GM21737 (cell line): ENCODE results near the gene NCBP1.
A peak's percentile ranks its signal among the peaks of the same experiment; 100 is the strongest.
"Not testable (repeated sequence)": the region's sequence is repeated elsewhere in the genome, so short reads cannot be mapped to it uniquely, and the experiment has no call there.

Source experiments
- ATAC-seq: cut with Tn5 transposase; IDR thresholded peaks from one replicate; pipeline ENCODE4 v1.9.1; 2021; ENCODE audit warnings: mild to moderate bottlenecking, moderate library complexity; ENCODE audit not compliant: unreplicated experiment

NCBP1 gene

GRCh38 chr9:97622483-97622882 is 11.1 kb upstream of the NCBP1 start:
- ATAC-seq: not testable (repeated sequence)

GRCh38 chr9:97623946-97624345 is 9.7 kb upstream of the NCBP1 start:
- ATAC-seq: no peak

GRCh38 chr9:97625620-97626019 is 8.0 kb upstream of the NCBP1 start:
- no peak for ATAC-seq

DNA sequence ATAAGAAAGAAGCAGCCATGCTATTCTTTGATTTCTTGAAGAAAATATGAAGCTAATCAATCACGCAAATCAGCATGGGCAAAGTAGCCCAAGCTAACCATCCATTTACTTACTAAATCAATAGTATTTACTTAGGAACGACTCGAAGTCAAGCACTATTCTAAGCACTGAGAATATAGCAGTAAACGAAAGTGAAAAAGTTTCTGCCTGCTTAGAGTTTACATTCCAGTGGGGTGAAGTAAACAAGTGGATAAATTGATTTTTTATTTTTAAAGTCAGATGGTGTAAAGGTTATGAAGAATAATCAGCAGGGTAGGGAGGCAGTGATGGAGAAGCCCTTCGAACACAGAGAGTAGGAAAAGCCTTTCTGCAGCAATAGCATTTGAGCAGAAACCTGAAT is 6.0 kb upstream of the NCBP1 start:
- ATAC-seq: no peak

GRCh38 chr9:97628668-97629067 is 5.0 kb upstream of the NCBP1 start:
- no peak for ATAC-seq

GRCh38 chr9:97629156-97629555 is 4.5 kb upstream of the NCBP1 start:
- ATAC-seq: no peak

GRCh38 chr9:97630591-97630990 is 3.0 kb upstream of the NCBP1 start:
- no peak for ATAC-seq

DNA sequence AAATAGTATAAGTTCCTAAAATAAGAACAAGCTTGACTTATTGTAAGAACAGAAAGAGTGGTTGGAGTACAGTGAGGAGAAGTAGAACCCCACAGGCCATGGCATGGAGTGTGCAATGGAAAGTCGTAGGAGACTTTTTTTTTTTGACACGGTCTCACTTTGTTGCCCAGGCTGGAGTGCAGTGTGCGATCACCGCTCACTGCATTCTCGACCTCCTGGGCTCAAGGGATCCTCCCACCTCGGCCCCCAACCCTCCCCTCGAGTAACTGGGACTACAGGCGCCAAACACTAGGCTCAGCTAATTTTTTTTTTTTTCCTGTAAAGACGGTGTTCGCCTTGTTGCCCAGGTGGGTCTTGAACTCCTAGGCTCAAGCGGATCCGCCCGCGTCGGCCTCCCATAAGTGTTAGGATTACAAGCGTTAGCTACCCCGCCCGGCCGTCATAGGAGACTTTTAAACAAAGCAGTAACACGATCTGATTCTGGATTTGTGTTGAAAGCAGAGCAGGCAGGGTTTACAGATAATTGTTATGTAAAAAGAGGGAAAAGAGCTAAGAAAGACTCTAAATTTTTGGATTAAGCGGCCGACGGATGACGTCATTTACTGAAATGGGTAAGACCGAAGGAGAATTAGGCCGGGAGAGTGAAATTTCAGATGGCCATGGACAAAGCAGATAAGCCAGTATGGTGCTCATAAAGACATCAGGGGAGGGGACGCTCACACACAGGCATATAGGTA is 1.2 kb upstream of the NCBP1 start:
- ATAC-seq: peak; percentile 2

- peak; percentile 0 for ATAC-seq
Observed at GRCh38 chr9:97633859-97634490, 354 bp downstream of the NCBP1 start.

- ATAC-seq: no peak
Observed at GRCh38 chr9:97635026-97635425, 1.4 kb downstream of the NCBP1 start.

GRCh38 chr9:97636903-97637302 is 3.3 kb downstream of the NCBP1 start:
- ATAC-seq: no peak

GRCh38 chr9:97638666-97639065 is 5.0 kb downstream of the NCBP1 start:
- no peak for ATAC-seq

- ATAC-seq: no peak
Observed at GRCh38 chr9:97640325-97640724, 6.7 kb downstream of the NCBP1 start.

DNA sequence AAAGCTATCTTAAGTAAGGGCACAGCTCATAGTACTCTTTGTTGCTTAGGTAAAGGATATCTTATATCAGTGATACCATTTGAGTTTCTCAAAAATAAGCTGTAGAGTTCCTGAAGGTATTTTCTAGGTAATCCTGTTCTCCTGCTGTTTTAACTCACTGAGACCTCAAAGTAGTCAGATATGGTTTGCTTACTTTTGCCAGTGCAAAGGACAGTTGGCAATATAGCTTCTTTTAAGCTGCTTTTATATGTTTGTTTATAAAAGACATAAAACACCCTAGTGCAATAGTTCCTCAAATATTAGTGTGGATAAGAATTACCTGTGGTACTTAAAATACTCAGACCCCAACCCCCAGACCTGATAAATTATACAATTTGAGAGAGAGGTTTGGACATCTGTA is 12.1 kb downstream of the NCBP1 start:
- no peak for ATAC-seq

DNA sequence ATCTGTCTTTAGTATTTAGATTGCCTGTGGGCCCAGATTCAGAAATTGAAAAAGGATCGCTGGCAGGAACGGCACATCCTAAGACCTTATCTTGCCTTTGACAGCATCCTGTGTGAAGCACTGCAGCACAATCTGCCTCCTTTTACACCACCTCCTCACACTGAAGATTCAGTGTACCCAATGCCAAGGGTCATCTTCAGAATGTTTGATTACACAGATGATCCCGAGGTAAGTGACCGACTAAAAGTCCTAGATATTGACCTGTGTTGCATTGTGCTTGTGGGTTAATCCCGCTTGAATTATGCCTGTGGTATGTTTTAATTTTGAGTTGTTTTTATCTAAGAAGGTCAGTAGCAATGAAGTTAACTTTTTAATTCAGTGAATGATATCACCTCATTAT is 14.4 kb downstream of the NCBP1 start:
- ATAC-seq: no peak

DNA sequence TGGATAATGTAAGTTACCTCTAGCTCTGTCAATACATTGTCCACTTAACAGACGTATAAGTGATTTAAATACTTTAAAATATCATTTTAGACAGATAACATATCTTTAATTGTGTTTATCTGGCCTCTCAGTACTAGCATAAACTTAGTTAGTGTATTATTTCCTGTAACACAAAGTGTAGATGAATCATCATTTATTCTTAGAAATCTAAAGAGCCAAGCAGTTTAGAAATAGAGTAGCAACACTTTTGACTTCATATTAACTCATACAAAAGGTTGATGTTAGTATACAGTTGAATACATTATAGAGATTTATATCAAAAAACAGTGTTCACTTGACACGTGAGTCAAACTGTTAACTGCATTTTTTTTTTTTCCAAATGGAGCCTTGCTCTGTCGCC is 18.0 kb downstream of the NCBP1 start:
- no peak for ATAC-seq

- ATAC-seq: no peak
Observed at GRCh38 chr9:97658707-97659106, 25.1 kb downstream of the NCBP1 start.

DNA sequence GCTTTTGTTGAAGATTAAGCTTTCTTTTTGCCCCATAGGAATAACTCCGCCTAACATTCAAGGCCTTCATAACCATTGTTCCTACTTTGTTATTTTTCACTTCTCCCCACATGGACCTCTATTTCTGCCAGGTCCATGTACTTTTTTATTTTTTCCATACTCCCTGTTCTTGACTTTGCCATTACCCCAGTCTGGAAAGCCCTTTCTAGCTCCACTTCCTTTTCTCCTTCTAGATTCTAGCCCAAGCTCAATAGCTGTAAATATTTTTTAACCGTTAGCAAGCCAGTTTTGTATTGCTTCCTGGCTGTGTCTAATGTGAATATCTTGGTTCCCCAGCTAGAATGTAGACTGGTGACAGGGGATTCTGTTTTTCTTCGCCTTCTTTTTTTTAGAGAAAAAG is 26.1 kb downstream of the NCBP1 start:
- ATAC-seq: no peak

DNA sequence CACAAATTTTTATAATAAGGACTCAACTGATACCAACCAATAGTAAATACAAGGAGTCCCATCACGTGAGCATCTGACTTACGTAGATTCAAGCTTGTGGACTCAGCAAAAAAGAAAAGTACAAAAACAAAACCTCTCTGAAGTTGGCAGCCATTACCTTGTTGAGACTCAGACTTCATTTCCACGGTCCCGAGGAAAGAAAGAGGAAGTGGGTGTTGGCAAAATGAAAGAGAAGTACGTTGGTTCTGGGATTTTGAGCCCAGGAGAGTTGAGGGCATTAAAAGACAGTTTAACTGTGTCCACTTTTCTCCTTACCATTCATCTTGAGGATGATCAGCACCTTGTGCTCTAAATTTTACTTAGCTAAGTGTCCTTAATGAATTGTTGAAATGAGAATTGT is 26.7 kb downstream of the NCBP1 start:
- no peak for ATAC-seq

GRCh38 chr9:97660847-97661246 is 27.2 kb downstream of the NCBP1 start:
- no peak for ATAC-seq

DNA sequence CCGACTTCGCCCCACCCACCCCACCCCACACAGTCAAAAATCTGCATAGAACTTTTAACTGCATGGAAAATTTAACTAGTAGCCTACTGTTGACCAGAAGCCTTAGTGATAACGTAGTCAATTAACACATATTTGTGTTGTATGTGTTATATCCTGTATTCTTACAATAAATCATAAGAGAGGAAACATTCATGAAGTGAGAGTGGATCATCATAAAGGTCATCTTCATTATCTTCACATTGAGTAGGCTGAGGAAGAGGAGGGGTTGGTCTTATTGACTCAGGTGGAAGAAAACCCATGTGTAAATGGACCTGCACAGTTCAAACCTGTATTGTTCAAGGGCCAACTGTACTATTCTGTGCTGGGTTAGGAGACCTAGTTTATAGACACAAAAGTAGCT is 32.1 kb downstream of the NCBP1 start:
- no peak for ATAC-seq

GRCh38 chr9:97666907-97667686 is 33.5 kb downstream of the NCBP1 start:
- ATAC-seq: no peak
